HG02642 (cell line): ENCODE results near the gene CPNE4.
"Not testable (repeated sequence)": the region's sequence is repeated elsewhere in the genome, so short reads cannot be mapped to it uniquely, and the experiment has no call there.

Experiments
- ATAC-seq: cut with Tn5 transposase; IDR thresholded peaks from one replicate; pipeline ENCODE4 v1.9.1; 2021; ENCODE audit warnings: mild to moderate bottlenecking; ENCODE audit not compliant: unreplicated experiment, poor library complexity

The CPNE4 gene

DNA sequence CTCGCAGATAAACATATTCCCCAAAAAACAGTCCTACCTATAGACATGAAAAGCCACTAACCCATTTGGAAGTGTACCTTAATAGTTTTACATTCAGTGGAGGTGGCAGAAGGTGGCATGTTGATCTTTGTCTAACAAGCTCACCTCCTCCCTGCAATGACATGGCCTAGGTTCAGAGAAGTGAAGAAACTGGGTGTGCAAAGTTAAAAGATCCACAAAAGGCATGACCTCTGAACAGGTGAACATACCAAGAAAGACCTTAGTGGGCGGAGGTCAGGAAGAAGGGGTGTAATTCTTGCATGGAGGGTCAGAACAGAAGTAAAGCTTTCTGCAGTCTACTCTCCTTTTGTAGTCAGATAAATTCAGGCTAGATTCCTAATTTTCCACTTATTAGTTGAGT lies 532.9 kb downstream of the CPNE4 start:
- no peak for ATAC-seq

DNA sequence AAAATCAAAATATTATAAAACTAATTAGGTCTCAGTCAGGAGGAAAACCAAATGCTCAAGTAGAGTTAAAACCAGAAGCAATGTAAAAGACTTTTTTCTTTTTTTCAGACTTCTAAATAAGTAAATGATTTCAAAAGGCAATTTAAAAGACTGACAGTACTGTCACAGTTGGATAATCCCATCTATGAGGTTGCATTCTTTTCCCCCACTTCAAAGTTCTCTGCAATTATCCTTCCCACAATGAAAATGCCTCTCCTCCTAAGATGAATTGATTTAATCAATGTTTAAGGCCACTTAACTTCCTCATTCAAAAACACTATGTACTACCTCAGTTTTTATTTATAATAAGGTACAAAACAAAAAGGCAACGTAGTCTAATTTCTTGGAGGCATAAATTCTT lies 540.1 kb downstream of the CPNE4 start:
- ATAC-seq = no peak

DNA sequence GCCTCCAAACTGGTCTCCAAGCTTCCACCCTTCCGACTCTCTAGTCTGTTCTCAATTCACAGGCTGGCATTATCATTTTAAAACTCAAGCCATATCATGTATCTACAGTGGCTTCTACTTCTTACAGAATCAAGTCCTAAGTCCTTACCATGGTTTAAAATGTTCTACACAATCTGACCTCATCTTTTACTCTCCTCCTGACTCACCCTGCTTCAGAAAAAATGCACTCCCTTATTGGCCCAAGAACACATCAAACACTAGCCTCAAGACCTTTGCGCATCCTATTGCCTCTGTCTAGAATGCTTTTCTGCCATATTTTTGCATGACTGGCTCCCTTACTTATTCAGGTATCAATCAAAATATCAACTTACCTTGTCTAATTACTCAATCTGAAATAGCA lies 543.0 kb downstream of the CPNE4 start:
- no peak for ATAC-seq

DNA sequence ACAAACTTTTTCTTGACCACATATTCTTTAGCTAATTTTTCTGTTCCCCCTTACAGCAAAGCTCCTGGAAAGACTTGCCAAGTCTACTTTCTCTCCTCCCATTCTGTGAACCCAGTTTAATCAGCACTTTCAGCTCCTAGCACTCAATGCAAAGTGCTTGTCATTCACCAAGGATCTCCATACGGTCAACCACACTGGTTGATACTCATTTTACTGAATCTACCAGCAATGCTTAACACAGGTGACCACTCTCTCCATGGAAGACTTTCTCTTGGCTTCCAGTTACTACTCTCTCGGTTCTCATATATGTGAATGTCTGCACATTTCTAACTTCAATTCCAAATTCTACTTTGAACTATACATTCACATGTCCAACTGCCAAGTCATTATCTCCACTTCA lies 543.7 kb downstream of the CPNE4 start:
- ATAC-seq = no peak

DNA sequence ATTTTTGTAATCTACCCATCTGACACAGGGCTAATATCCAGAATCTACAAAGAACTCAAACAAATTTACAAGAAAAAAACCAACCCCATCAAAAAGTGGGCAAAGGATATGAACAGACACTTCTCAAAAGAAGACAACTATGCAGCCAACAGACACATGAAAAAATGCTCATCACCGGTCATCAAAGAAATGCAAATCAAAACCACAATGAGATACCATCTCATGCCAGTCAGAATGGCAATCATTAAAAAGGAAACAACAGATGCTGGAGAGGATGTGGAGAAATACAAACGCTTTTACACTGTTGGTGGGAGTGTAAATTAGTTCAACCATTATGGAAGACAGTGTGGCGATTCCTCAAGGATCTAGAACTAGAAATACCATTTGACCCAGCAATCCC lies 548.3 kb downstream of the CPNE4 start:
- not testable (repeated sequence) for ATAC-seq

DNA sequence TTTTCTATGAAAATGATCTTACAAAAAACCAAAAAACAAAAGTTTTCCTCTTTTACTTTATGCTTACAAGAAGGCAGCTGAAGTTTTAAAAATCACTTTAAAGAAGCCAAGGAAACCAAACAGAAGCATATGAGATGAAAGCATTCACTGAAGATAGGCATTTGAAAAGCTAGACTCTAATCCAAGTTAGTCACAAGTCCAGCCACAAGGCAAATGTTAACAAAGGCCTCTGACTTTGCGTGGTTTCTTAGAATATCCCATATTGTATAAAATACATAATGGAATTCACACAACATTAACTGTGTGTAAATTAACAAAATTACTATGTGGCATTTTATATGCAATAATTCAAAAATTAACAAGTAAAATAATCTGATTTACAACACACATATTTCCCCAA lies 549.7 kb downstream of the CPNE4 start:
- no peak for ATAC-seq

DNA sequence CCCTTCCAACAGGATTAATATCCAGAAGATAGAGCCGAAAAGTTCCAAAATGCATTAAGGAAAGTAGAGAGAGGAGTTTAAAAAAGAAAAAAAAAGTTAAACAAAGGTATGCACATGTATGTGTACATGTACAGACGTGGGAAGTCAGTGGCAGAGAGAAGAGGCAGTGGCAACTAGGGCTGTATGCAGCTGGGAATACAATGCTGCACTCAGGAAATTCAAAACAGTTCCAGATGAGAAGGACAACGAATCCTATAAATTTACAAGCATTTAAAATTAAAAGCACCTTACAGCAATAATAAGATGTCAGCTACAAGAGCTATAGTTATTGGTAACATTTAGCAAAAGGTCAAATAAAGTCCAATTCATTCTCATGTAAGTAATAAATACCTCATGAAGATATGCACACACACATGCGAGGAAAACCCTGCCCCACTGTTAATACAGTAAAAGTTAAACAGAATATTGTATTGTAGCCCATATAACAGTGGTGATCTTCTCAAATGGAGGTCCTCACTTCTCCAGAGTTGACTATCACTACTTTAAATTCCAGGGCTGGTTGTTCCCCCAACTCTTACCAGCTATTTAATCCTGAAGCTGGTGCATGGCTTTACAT lies 550.2 kb downstream of the CPNE4 start:
- no peak for ATAC-seq
